Body of pancreas (tissue), 4 donors: ENCODE data around the gene DHX15.

ENCODE experiments used
- CTCF ChIP-seq, 7 experiments: fragments of 450-650 bp in 4 of 7; fragments of 200-600 bp in 3 of 7; sonication (generic) in 3 of 7; IDR thresholded peaks; one replicate each; pipeline ENCODE4 v1.5.1; 2016 to 2019; ENCODE audit warnings: antibody characterized with exemption in 7 of 7
- POLR2A ChIP-seq, 3 donors: fragments of 450-650 bp; IDR thresholded peaks; one replicate each; pipeline ENCODE4 v1.6.1; 2016; ENCODE audit warnings: antibody characterized with exemption in 3 of 3, mild to moderate bottlenecking in 2 of 3

- TF ChIP-seq CTCF (IDR thresholded peaks at IDR 0.05) (no peak), POLR2A (IDR thresholded peaks at IDR 0.05) (no peak)
These were observed 47.3 kb downstream of the DHX15 start for GRCh38 chr4:24537025-24537424.
